Erythroblast (primary cell): ENCODE results near the gene PF4V1.

Source experiments
- GATA1 ChIP-seq: IDR thresholded peaks from 2 replicates; pipeline ENCODE4 v1.6.1; 2011; ENCODE audit warnings: low read depth, mild to moderate bottlenecking, control low read depth, low read length, moderate library complexity
- POLR2A ChIP-seq: IDR thresholded peaks from 2 replicates; pipeline ENCODE4 v1.6.1; 2011; ENCODE audit warnings: mild to moderate bottlenecking, low read length

DNA sequence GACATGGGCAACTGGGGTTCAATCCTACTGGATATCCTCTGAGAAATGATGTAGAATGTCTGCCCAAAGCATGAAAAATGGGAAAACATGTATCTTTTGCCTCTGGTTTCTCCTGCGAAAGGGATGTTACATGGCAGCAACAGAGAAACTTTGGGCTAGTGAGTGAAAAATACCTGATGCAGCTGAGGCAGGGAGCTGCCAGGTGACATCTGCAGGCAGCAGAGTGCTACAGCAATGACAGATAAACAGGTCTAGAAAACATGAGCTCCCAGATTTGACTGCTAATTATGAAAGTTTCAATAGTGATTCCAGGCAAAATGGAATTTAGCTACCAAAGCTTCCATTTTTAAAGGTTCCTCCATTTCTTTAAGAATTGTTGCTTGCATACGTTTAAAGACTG is 11.3 kb downstream of the PF4V1 start:
- TF ChIP-seq POLR2A (no peak), GATA1 (no peak)
